GM12801 (cell line): ENCODE measurements around the gene NLRP10.

ENCODE experiments used
- TF ChIP-seq, protein P1 (sequence below): IDR thresholded peaks from one replicate; pipeline ENCODE4 v1.5.1; 2011; ENCODE audit warnings: control low read depth; ENCODE audit not compliant: insufficient read length; ENCODE audit errors: extremely low read depth

The NLRP10 gene

DNA sequence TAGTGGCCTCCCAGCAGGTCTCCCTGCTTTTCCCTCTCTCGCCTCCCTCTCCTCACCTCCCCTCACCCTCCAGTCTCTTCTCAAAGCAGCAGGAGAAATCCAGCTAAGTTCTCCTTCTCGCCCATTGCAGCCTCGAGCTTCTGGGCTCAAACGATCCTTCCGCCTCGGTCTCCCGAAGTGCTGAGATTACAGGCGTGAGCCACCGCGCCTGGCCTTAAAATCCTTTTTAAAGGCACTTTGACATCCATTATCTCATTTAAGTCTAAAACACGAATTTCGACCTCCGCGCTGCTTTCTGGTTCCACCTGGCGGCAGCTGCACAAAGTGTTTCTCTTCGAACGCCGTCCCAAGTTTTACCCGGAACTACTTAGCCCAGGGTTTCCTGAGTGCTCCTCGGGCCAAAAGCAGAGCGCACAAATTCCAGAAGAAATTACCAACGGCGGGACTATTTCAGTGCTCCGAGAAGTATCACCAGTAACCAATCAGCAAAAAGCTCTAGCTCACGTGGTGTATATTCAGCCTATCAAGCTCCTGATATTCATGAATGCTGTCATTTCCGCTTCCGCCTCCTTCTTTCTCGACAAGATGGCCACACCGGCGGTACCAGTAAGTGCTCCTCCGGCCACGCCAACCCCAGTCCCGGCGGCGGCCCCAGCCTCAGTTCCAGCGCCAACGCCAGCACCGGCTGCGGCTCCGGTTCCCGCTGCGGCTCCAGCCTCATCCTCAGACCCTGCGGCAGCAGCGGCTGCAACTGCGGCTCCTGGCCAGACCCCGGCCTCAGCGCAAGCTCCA is 21.7 kb upstream of the NLRP10 start, which contains the start of gene EIF3F:
TSS of gene EIF3F (plus strand) at position 570 of the 792 bp plus-strand sequence. CDS start at position 586, 16 bp downstream.
- TF ChIP-seq, protein P1, sequence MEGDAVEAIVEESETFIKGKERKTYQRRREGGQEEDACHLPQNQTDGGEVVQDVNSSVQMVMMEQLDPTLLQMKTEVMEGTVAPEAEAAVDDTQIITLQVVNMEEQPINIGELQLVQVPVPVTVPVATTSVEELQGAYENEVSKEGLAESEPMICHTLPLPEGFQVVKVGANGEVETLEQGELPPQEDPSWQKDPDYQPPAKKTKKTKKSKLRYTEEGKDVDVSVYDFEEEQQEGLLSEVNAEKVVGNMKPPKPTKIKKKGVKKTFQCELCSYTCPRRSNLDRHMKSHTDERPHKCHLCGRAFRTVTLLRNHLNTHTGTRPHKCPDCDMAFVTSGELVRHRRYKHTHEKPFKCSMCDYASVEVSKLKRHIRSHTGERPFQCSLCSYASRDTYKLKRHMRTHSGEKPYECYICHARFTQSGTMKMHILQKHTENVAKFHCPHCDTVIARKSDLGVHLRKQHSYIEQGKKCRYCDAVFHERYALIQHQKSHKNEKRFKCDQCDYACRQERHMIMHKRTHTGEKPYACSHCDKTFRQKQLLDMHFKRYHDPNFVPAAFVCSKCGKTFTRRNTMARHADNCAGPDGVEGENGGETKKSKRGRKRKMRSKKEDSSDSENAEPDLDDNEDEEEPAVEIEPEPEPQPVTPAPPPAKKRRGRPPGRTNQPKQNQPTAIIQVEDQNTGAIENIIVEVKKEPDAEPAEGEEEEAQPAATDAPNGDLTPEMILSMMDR: no peak

DNA sequence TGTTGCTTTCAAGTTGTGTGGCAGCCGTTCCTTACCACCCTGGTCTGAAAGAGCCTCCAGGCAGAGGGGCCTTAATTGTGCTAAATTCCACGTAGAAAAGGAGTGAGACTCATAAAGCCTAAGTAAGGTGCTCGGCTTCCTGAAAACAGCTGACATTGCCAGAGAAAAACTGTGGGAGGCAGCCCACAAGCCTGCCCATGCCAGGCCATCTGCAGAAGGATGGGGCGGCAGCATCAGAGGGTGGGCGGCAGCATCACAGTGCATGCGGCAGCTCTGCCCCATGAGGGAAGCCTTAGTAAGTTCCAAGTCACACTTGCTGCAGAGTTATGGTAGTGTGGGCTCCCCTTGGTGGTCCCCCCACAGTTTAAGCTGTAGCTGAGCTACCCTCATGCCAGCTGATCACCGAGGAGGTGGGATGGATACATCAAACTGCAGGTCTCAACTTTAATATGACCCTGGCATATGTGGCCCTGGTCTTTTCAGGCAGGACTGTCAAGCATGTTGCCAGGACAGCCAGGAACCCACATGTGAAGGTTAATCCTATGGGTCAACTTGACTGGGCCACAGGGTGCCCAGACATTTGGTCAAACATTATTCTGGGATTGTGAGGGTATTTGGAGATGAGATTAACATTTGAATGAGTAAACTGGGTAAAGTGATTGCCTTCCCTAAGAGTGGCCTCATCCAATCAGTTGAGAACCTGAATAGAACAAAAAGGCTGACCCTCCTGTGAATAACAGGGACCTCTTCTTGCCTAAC is 18.8 kb upstream of the NLRP10 start:
- TF ChIP-seq, protein P1: no peak

DNA sequence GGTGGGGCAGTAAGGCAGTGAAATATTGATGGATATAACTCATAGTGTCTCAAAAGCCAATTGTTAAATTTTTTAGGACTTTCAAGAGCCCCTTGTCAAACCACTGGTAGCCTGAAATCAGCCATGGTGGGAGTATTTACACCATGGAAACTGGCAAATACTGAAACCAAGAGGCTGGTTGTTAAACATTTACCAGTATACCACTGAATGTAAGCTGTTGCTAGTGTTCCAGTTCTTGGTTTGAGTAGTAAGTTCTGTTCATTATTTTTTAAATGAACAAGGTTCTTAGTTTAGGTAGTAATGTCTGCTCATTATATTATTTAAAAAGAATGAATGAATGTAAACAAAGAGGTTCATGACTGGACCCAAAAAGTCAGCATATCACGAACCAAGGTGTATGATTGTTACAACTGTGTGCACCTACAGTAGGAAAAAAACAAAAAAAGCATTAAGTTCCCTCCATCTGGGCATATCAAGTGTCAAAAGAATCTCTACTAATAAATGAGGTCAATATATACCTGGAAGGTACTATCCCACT is 17.4 kb upstream of the NLRP10 start:
- TF ChIP-seq, protein P1: no peak

DNA sequence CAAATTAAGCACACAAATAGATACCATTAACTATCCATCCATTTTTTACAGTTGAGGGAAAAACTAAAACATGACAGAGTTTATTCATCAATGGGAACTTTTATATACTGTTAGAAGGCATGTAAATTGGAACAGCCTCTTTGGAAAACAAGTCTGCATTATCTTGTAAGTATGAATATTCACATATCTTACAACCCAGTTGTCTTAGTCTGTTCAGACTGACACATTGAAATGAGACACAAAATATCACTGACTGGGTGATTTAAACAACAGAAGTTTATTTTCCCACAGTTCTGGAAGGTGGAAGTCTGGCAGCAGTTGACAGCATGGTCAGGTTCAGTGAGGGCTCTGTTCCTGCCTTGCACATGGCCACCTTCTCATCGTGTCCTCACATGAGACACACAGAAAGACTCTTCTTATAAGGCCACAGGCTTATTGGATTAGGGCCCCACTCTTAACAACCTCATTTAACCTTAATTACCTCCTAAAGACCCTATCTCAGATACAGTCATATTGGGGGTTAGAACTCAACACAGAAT is 16.4 kb upstream of the NLRP10 start:
- TF ChIP-seq, protein P1: no peak

DNA sequence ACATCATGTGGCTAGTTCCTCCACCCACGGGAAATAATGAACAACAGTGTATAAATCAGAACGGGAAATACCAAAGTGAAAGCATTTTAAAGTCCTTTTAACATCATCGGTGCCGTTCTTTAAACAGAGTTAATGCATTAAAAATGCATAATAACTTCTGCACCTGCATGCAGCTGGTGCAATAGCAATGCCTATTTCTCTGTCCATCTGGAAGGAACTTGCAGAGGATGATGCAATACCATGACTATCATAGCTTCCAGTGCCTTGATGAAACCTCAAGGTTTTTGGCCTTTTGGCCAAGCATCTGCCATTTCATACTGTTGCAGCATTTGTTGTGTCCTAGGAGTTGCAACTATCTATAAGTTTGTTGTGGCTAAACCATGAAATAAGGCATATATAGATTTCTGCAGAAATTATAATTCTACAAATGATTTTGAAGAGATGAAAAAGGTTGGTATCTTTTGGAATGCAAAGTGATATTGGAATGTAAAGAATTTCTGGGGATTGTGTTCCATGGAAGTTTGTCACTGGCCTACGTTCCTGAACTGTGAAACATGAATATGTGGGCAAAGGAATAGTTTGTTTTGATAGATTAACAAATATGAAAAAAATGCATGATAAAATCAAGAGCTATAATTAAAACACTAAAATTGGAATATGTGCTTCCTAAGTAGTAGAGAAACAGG is 12.1 kb upstream of the NLRP10 start:
- TF ChIP-seq, protein P1: no peak

DNA sequence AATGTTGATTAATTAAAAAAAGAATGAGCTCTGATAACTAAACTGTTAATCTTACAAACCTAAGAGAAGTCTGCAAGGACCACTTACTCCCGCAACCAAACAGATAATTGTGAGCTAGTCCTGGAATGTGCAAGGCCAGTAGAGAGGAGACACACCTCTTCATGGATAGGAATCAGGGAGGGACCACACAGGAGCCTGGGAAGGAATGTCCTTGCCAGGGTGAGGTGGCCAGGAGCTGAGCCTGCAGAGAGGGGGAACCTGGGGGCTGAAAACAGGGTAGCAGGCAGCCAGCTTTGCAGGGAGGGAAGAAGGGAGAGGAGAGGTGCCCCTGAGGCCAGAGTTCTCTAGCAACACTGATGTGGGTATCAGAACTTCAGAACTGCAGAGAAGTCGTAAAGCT is 9.4 kb upstream of the NLRP10 start:
- TF ChIP-seq, protein P1: no peak
